Lung (tissue), 12 donors: ENCODE measurements around the gene MPZL3. TPM values are rescaled to one million over a fixed set of nuclear protein-coding genes. Genes with fewer than 3 reads are reported as not detected.

ENCODE experiments used
- ATAC-seq: fragments of 200-7000 bp; cut with Tn5 transposase; one replicate; pipeline ENCODE4 v1.9.1; 2020; ENCODE audit warnings: moderate number of reproducible peaks; ENCODE audit not compliant: insufficient read depth, low FRiP score
- DNase-seq, 3 donors: peaks; one replicate each; pipeline ENCODE4 v3.0.0-alpha.2; 2013 to 2017
- H3K27ac ChIP-seq, 2 donors: one replicate each; pipeline ENCODE4 v1.5.1; 2013; ENCODE audit warnings: mild to moderate bottlenecking in 2 of 2, moderate library complexity in 2 of 2, control low read depth in 1 of 2, inconsistent platforms in 1 of 2, low read depth in 1 of 2, low read length in 1 of 2
- H3K27me3 ChIP-seq, 3 donors: one replicate each; pipeline ENCODE4 v1.5.1; 2013; ENCODE audit warnings: low read length in 2 of 3; ENCODE audit not compliant: control insufficient read depth in 3 of 3, insufficient read depth in 3 of 3
- H3K36me3 ChIP-seq, 4 donors: one replicate each; pipeline ENCODE4 v1.5.1; 2013; ENCODE audit warnings: low read length in 4 of 4, mild to moderate bottlenecking in 1 of 4, moderate library complexity in 1 of 4; ENCODE audit not compliant: control insufficient read depth in 4 of 4, insufficient read depth in 4 of 4
- H3K4me1 ChIP-seq, 5 donors: one replicate each; pipeline ENCODE4 v1.5.1; 2013; ENCODE audit warnings: low read length in 5 of 5, mild to moderate bottlenecking in 2 of 5, moderate library complexity in 1 of 5; ENCODE audit not compliant: control insufficient read depth in 5 of 5, insufficient read depth in 5 of 5
- H3K4me3 ChIP-seq: one replicate; pipeline ENCODE4 v1.5.1; 2013; ENCODE audit warnings: mild to moderate bottlenecking, control low read depth, moderate library complexity
- H3K9ac ChIP-seq, 2 donors: one replicate each; pipeline ENCODE4 v1.5.1; 2013; ENCODE audit warnings: low read length in 2 of 2, control low read depth in 1 of 2; ENCODE audit not compliant: insufficient read depth in 1 of 2
- H3K9me3 ChIP-seq, 4 donors: one replicate each; pipeline ENCODE4 v1.5.1; 2013; ENCODE audit warnings: low read length in 3 of 4, mild to moderate bottlenecking in 1 of 4, moderate library complexity in 1 of 4; ENCODE audit not compliant: control insufficient read depth in 4 of 4, insufficient read depth in 3 of 4
- CTCF ChIP-seq: IDR thresholded peaks from 2 replicates; pipeline ENCODE4 v1.5.1; 2012; ENCODE audit warnings: mild to moderate bottlenecking; ENCODE audit errors: control extremely low read depth, extremely low read depth
- WGBS, 2 donors: extraction: QIAGEN DNeasy Blood & Tissue Kit; methylation state at CpG; one replicate each; pipeline ENCODE4 v1.1.7; 2013; 5-methylcytosine and 5-hydroxymethylcytosine counted together
- polyA plus RNA-seq, 2 donors: library from polyadenylated mRNA; stranded (reverse); fragments of 200-250 nt; gene quantifications; one replicate each; pipeline ENCODE4 v1.2.1, GENCODE V29; 2013
- total RNA-seq, 2 donors: library from RNA; depleted of rRNA in 1 of 2; stranded (reverse); fragments of >200 nt in 1 of 2; gene quantifications; one replicate each; pipeline ENCODE4 v1.2.1, GENCODE V29; 2014 to 2021
- donor health status: control.
- donor health status: control.
- donor health status: Bipolar disorder and iron deficiency.
- donor health status: healthy.
- donor health status: DM: yes; HTN: yes; CAD: no.

Gene MPZL3
- total and polyA plus RNA-seq, 4 donors = 7.7 to 22.6 (median 11.1) TPM

DNA sequence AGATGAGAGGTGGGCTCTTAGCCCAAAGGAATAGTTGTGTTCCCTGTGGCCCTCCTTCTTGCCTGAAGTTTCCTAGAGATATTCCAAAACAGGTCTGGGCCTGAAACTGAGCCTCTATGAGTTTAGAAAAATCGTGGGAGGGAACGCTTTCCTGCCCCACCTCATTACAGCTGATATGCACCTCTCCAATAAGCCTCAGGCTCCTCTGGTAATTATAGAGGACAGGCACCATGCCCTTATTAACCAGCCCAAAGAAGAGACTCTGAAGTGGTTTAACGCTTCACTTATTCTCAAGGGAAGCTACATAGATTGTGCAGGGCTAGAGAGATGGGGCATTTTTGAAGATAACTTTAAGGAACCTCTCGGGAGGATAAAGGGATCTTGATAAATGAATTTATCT is 15.3 kb upstream of the MPZL3 start:
- DNase-seq (no peak), ATAC-seq (no peak)
- 87 to 91% methylated on average over 4 of the region's 4 CpGs for WGBS, 2 donors
- no peaks in the 10 kb centered on the region for H3K9me3 ChIP-seq
- peaks cover 0 to 19% (median 17%) of the 10 kb centered on the region in 3 donors for H3K27me3 ChIP-seq
- H3K36me3 ChIP-seq = no peaks in the 10 kb centered on the region
- no peak overlapping the region for H3K4me3 ChIP-seq
- H3K4me1 ChIP-seq = peaks cover 0 to 7% (median 0%) of the 10 kb centered on the region in 5 donors
- no peak for TF ChIP-seq CTCF
- no peak overlapping the region for H3K27ac ChIP-seq
- no peak overlapping the region for H3K9ac ChIP-seq

DNA sequence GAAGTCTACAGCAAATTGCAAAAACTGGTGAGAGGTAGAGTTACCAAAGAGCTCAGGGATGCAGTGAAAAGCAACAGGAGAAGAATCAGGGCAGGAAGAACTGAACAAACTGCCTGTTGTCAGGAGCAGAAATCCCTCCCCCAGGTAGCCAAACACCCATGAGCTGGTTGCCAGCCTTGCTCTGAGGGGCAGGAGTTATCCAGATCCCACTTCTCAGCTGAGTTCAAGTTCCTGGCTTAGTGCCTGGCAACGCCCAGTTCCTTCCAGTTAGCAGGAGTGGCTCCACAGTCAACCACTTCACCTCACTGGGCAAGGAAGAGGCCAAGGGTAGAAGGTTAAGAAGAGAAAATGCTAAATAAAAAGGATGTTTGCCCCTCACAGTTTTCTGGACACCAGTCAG is 13.8 kb upstream of the MPZL3 start:
- Histone ChIP-seq H3K4me3 (no peak overlapping the region), H3K27ac (peak overlapping the region in 1 of 2 donors; percentile 85), H3K9ac (no peak overlapping the region), H3K36me3 (no peaks in the 10 kb centered on the region), H3K4me1 (peaks cover 0 to 7% (median 0%) of the 10 kb centered on the region in 5 donors), H3K9me3 (no peaks in the 10 kb centered on the region), H3K27me3 (peaks cover 0 to 19% (median 15%) of the 10 kb centered on the region in 3 donors)
- WGBS, 2 donors = 35% methylated on average over 1 of the region's 1 CpG
- DNase-seq (peak in 1 of 3 donors; percentile 45), ATAC-seq (peak; percentile 58)
- no peak for TF ChIP-seq CTCF

DNA sequence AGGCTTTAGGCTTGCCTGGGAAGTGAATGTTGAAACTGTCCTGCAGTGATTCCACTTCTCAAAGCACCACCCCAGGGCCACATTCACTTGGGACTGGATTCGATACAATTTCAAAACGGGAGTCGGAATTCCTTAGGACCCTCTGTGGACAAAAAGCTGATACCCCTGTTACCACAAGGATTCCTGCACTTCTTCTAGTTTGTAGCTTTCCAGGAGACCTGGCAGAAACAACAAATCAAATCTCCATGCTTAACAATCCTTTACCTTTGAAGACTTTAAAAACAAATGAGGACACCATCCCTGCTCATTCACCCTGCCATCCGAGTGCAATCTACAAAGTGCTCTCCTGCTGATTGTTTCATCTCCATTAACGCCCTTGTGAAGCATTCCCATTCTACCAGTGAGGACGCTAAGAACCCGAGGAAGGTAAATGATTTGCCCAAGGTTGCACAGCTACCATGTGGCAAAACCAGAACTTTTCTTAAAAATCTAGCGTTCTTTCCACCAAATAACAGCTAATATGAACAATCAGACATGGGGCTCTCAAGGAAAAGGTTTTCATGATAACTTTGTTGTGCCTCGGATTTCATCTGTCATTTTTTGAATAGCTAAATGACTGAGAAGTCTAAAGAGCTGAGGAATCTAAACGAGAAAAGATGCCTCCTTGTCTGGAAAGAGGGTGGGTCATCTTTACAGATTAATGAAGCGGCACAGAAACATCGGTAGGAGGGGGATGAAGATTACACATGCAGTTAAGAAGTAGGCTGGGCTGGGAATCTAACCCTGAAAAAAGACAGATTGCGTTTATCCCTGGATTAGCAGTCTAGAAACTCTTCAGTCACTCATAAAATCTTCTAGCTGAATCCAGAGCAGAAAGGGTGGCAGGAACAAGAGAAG is 12.7 kb upstream of the MPZL3 start:
- Histone ChIP-seq H3K27me3 (peaks cover 0 to 19% (median 12%) of the 10 kb centered on the region in 3 donors), H3K36me3 (no peaks in the 10 kb centered on the region), H3K9me3 (no peaks in the 10 kb centered on the region), H3K9ac (peak overlapping the region in 1 of 2 donors; percentile 57), H3K27ac (peak overlapping the region in 1 of 2 donors; percentile 72), H3K4me3 (peak overlapping the region; percentile 13), H3K4me1 (peaks cover 0 to 7% (median 0%) of the 10 kb centered on the region in 5 donors)
- no peak for TF ChIP-seq CTCF
- 55 to 78% methylated on average over 13 of the region's 13 CpGs for WGBS, 2 donors
- no peak for DNase-seq
- ATAC-seq = no peak
